Omental fat pad (tissue), 4 donors: ENCODE data around the gene ITPR2. TPM values are rescaled to one million over a fixed set of nuclear protein-coding genes. Genes with fewer than 3 reads are reported as not detected.

ENCODE experiments used
- ATAC-seq: fragments of 150-250 bp; one replicate; pipeline ENCODE4 v1.9.1; 2016; ENCODE audit warnings: mild to moderate bottlenecking, moderate library complexity; ENCODE audit not compliant: low FRiP score
- DNase-seq: peaks from one replicate; pipeline ENCODE4 v3.0.0-alpha.2; 2019; ENCODE audit warnings: low spot score
- CTCF ChIP-seq, 3 donors: fragments of 450-650 bp; IDR thresholded peaks; one replicate each; pipeline ENCODE4 v1.5.1; 2016 to 2017; ENCODE audit warnings: antibody characterized with exemption in 3 of 3, mild to moderate bottlenecking in 3 of 3, moderate library complexity in 2 of 3
- total RNA-seq, 4 donors: library from RNA; depleted of rRNA; stranded (reverse); fragments of >200 nt; gene quantifications; one replicate each; pipeline ENCODE4 v1.1.0, GENCODE V29; 2016

ITPR2 gene
- total RNA-seq, 4 donors from 2014 or later: 39.0 to 62.9 (median 47.4) TPM

GRCh38 chr12:26514364-26514763 is 318.6 kb downstream of the ITPR2 start:
- TF ChIP-seq CTCF (IDR thresholded peaks at IDR 0.05): no peak
- ATAC-seq (no peak), DNase-seq (no peak)

GRCh38 chr12:26513363-26514043 is 319.5 kb downstream of the ITPR2 start:
- TF ChIP-seq CTCF (IDR thresholded peaks at IDR 0.05): no peak
- no peak for DNase-seq
- ATAC-seq: no peak

- ATAC-seq: no peak
- DNase-seq: no peak
- no peak for TF ChIP-seq CTCF (IDR thresholded peaks at IDR 0.05)
Measured at GRCh38 chr12:26512213-26512612, 320.8 kb downstream of the ITPR2 start.

GRCh38 chr12:26510354-26510674 is 322.7 kb downstream of the ITPR2 start:
- no peak for DNase-seq
- ATAC-seq: no peak
- no peak for TF ChIP-seq CTCF (IDR thresholded peaks at IDR 0.05)

GRCh38 chr12:26507613-26508012 is 325.4 kb downstream of the ITPR2 start:
- ATAC-seq (no peak), DNase-seq (no peak)
- no peak for TF ChIP-seq CTCF (IDR thresholded peaks at IDR 0.05)

GRCh38 chr12:26499979-26500640 is 332.9 kb downstream of the ITPR2 start:
- no peak for TF ChIP-seq CTCF (IDR thresholded peaks at IDR 0.05)
- ATAC-seq (peak; percentile 64), DNase-seq (no peak)

GRCh38 chr12:26496170-26496569 is 336.8 kb downstream of the ITPR2 start:
- no peak for TF ChIP-seq CTCF (IDR thresholded peaks at IDR 0.05)
- DNase-seq (no peak), ATAC-seq (no peak)
